ENCODE data around the gene FBXO10.

- TF ChIP-seq, protein P1, sequence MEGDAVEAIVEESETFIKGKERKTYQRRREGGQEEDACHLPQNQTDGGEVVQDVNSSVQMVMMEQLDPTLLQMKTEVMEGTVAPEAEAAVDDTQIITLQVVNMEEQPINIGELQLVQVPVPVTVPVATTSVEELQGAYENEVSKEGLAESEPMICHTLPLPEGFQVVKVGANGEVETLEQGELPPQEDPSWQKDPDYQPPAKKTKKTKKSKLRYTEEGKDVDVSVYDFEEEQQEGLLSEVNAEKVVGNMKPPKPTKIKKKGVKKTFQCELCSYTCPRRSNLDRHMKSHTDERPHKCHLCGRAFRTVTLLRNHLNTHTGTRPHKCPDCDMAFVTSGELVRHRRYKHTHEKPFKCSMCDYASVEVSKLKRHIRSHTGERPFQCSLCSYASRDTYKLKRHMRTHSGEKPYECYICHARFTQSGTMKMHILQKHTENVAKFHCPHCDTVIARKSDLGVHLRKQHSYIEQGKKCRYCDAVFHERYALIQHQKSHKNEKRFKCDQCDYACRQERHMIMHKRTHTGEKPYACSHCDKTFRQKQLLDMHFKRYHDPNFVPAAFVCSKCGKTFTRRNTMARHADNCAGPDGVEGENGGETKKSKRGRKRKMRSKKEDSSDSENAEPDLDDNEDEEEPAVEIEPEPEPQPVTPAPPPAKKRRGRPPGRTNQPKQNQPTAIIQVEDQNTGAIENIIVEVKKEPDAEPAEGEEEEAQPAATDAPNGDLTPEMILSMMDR (IDR thresholded peaks at IDR 0.05) = no peak
- no peak for TF ChIP-seq POLR2A (IDR thresholded peaks at IDR 0.05)
Observed at GRCh38 chr9:37521111-37521510, 55.1 kb downstream of the FBXO10 start.

Measured in tibial nerve (tissue), 3 donors.